ENCODE measurements around the gene RGP1.

GRCh38 chr9:35740243-35740642 lies 8.8 kb upstream of the RGP1 start:
- TF ChIP-seq ZNF274 (IDR thresholded peaks at IDR 0.05; ENCODE audit: borderline replicate concordance, low read depth, low read length) (no peak), POLR2AphosphoS5 (IDR thresholded peaks at IDR 0.05; ENCODE audit: control insufficient read depth, insufficient read depth, low read depth, low read length) (no peak), BCLAF1 (IDR thresholded peaks at IDR 0.05; ENCODE audit: borderline replicate concordance in 1 of 2, control insufficient read depth in 1 of 2, low read depth in 2 of 2, low read length in 1 of 2) (no peak)
